Measurements from ENCODE around the gene MEIOSIN. TPM values are rescaled to one million over a fixed set of nuclear protein-coding genes. Genes with fewer than 3 reads are reported as not detected.
A peak's percentile ranks its signal among the peaks of the same experiment; 100 is the strongest.

MEIOSIN gene
- total and polyA plus RNA-seq, 2 of the 13 experiments (the other 11 are each of a cell fraction or from before 2014, with no cell fraction given): not detected

- 0 out of 2 replicates have a peak, but pooled peaks have one; percentile 29 for TF ChIP-seq HINFP (CRISPR knock-in tag; IDR thresholded peaks at IDR 0.05; ENCODE audit: low read depth)
- no peak for TF ChIP-seq PHB2 (IDR thresholded peaks at IDR 0.05; ENCODE audit: partially characterized antibody)
- TF ChIP-seq ZNF275 (CRISPR knock-in tag; IDR thresholded peaks at IDR 0.05; ENCODE audit: borderline replicate concordance): no peak
- TF ChIP-seq PHF8 (CRISPR knock-in tag; IDR thresholded peaks at IDR 0.05): peak; percentile 84
- TF ChIP-seq ZBTB46 (CRISPR knock-in tag; IDR thresholded peaks at IDR 0.05; ENCODE audit: borderline replicate concordance): no peak
- TF ChIP-seq KLF11 (CRISPR knock-in tag; IDR thresholded peaks at IDR 0.05): no peak; the same call in 1 of the 2 replicates
- TF ChIP-seq XBP1 (CRISPR knock-in tag; IDR thresholded peaks at IDR 0.05): no peak
- no peak for TF ChIP-seq TFAP4 (IDR thresholded peaks at IDR 0.05; ENCODE audit: borderline replicate concordance, low read depth)
- no peak for TF ChIP-seq ZNF24 (IDR thresholded peaks at IDR 0.05)
- no peak for TF ChIP-seq FOXO4 (CRISPR knock-in tag; conservative IDR thresholded peaks at IDR 0.05)
- no peak for TF ChIP-seq ZNF121 (CRISPR knock-in tag; IDR thresholded peaks at IDR 0.05)
- TF ChIP-seq CBX5 (CRISPR knock-in tag; IDR thresholded peaks at IDR 0.05; ENCODE audit: borderline replicate concordance): no peak
- no peak for TF ChIP-seq MED13 (CRISPR knock-in tag; IDR thresholded peaks at IDR 0.05)
- no peak for TF ChIP-seq PAWR (CRISPR knock-in tag; IDR thresholded peaks at IDR 0.05; ENCODE audit: borderline replicate concordance)
- no peak for TF ChIP-seq ZNF703 (CRISPR knock-in tag; IDR thresholded peaks at IDR 0.05; ENCODE audit: borderline replicate concordance)
- no peak for TF ChIP-seq SKIL (CRISPR knock-in tag; IDR thresholded peaks at IDR 0.05; ENCODE audit: borderline replicate concordance)
- no peak for TF ChIP-seq CENPBD1 (CRISPR knock-in tag; IDR thresholded peaks at IDR 0.05; ENCODE audit: borderline replicate concordance, low read depth)
- no peak for TF ChIP-seq ISL2 (CRISPR knock-in tag; IDR thresholded peaks at IDR 0.05)
These were observed 41.6 kb upstream of the MEIOSIN start, which contains the start of gene SNRPD2 (continued) for GRCh38 chr19:45691516-45692186.

All from HepG2 (cell line).